ENCODE data around the gene MEA1.
"Not testable (repeated sequence)": the region's sequence is repeated elsewhere in the genome, so short reads cannot be mapped to it uniquely, and the experiment has no call there.

MEA1 gene

GRCh38 chr6:43006251-43006650, 7.5 kb downstream of the MEA1 start:
- no peak for DNase-seq

GRCh38 chr6:43005844-43006243, 7.9 kb downstream of the MEA1 start:
- DNase-seq: no peak

GRCh38 chr6:43001843-43002242, 11.9 kb downstream of the MEA1 start:
- no peak for DNase-seq

DNA sequence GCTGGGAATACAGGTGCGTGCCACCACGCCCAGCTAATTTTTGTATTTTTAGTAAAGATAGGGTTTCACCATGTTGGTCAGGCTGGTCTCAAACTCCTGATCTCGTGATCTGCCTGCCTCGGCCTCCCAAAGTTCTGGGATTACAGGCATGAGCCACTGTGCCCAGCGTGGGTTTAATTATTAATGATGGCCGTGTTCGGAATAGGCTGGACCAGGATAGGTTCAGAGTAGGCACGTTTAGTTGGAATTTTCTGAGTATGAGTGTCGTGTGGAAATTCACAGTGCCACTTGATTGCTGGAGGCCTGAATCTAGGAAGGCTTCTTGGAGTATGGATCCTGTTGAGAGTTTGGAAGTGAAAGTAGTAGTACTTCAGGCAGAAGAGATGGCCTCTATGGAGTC, 15.5 kb downstream of the MEA1 start:
- not testable (repeated sequence) for DNase-seq

- DNase-seq: no peak
Measured at GRCh38 chr6:42996513-42996912, 17.2 kb downstream of the MEA1 start.

- peak; percentile 33 for DNase-seq
Measured at GRCh38 chr6:42993445-42993844, 20.3 kb downstream of the MEA1 start.

DNA sequence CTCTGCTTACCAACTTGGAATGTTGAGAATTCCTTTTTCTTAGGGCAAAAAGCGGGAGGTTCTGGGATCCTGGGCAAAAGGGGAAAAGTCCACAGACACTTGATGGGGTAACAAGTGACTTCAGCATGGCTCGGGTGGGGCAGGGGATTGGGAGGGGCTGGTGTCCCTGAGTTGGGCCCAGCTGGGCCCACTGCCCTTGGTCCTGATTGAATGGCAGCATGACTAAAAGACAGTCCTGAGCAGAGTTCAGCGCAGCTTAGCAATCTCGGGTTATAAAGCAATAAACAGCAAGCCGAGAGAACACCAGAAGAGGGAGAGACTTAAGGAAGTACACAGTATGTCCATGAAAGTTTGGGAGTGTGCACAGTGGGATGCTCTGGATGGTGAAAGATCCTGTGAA, 23.8 kb downstream of the MEA1 start:
- no peak for DNase-seq

GRCh38 chr6:42988486-42989020, 25.2 kb downstream of the MEA1 start:
- no peak for DNase-seq

- no peak for DNase-seq
Measured at GRCh38 chr6:42987533-42988451, 26.0 kb downstream of the MEA1 start.

DNA sequence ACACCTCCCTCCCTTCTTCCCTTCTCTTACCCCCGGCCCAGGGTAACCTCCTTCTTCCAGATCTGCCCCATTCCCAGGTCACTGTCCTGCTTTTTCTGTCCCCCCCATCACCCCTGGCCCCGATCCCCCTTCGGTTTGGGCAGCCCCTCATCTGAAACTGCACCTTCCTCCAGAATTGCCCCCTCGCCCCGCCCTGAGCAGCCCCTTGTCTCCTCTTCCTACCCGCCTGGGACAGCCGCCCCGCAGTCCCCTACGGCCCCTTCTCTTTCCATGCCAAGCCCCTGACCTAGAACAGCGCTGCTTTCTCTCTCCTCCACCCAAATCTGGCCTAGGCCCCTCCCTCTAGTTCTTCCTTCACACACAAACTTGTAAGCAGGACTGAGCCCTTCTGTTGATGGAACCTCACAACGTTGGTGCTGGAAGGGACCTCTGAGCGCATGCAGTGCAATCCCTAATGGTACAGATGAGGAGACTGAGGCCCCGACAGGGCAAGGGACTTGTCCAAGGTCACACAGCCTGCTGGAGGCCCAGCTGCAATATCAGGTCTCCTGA, 28.7 kb downstream of the MEA1 start:
- peak; percentile 24 for DNase-seq

DNA sequence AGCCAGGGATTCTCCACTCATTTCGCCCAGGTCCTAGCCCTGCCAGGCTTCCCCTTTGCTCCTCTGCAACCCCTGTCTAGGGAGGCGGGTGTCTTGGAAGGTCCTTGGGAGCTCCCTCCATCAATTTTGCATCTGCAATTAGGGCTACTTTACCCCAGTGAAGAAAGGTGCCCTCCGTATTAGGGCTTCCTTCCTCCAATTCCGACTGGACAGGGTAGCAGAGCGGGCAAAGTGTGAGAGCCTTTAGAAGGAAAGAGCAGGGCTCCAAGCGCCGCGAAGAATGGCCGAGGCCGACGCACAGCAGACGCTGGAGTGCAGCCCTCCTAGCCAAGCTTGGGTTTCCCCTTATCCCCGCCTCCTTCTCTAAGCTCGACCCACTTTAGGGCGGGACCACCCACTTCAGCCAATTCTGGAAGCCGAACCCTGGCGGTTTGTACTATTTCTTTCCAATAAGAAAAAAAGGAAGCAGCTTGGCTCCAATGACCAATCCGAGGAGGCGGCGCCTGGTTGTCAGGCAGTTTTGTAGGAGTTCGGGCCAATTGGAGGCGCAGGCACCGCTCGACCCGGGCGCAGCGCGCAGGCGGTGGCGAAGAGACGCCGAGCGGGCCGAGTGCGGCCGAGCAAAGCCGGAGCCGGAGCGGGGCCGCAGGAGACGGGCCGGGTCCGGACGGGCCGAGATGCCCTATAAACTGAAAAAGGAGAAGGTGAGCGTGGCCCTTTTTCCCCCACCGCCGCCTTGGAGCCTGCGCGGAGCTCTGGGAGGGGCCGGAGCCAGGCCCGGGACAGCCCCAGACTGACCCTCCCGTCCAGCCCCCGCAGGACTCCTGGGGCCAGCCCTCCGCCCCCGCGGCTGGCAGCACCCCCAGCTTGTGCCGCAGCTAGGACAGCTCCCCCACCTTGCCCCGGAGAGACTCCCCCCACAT, 29.5 kb downstream of the MEA1 start, which contains the start of gene PPP2R5D:
Gene PPP2R5D, plus strand, starts transcription at position 570 of the 923 bp plus-strand sequence. Its CDS starts 108 bp downstream, at position 678.
- peak; percentile 100 for DNase-seq

DNA sequence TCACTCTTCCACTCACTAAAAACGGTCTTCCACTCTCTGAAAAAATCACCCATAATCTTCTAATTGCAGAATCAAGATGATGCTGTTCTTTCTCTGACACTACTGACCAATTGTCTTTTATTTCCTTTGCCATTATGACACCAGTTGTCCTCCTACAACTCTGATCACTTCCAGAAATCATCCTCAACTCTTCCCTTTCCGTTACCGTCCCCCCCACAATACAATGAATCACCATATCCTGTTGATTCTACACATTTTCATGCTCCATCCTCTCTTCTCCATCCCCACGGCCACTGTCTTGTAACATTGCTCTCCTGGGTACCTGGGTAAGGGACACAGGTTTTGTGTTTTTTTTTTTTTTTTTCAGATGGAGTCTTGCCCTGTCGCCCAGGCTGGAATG, 31.9 kb downstream of the MEA1 start:
- DNase-seq: peak; percentile 24

- peak; percentile 42 for DNase-seq
Measured at GRCh38 chr6:42979523-42980177, 34.1 kb downstream of the MEA1 start.

- peak; percentile 81 for DNase-seq
Measured at GRCh38 chr6:42978839-42979522, 34.8 kb downstream of the MEA1 start, which contains the start of gene PEX6. PEX6 (minus strand) TSS chr6:42979181; CDS start chr6:42979150, 31 bp downstream.

GRCh38 chr6:42978487-42978838, 35.3 kb downstream of the MEA1 start:
- peak; percentile 42 for DNase-seq

- DNase-seq: no peak
Measured at GRCh38 chr6:42974919-42975505, 38.7 kb downstream of the MEA1 start.

DNA sequence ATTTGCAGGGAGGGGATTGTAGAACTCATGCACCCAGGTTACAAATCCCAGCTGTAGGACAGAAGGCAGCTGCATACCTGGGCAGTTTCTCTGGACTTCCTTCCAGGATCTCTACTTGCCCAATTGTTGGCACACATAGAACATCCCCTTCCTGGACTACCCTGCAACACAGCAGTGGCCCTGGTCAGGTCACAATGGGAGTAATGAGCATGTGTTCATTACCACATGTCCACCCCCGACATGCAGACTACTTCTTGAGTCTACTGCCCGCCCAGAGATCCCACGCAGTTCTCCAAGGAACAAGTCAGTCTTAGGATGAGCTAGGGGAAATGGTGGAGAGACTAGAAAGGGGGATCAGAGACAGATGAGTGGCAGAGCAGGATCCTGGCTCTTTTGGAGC, 39.8 kb downstream of the MEA1 start:
- DNase-seq: no peak

DNA sequence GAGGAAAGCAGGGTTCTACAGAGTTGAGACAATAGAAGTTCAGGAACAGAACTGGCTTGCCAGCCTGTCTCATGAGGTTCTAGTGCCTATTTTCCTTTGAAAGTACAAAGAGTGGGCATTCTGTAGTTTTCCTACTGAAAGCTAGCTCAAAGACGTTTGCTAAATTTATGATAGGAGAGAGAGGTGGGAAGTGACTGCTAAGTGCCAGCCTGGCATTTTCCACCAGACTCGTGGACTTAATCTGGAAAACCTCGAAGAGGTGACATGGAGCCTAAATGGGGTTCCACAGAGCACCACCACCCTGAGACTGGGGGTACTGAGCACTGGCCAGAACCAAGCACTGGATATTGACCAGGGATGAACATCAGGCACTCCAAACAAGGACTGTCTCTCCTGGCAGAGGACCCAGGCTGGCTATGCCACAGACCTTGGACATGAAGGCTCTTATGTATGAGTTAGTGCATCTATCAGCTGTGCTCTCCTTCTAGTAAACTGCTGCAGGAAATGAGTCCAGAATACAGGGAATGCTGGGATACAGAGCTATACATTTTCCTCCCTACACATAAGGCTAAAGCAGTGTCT, 41.9 kb downstream of the MEA1 start:
- DNase-seq: no peak

GRCh38 chr6:42970871-42971612, 42.7 kb downstream of the MEA1 start:
- DNase-seq: peak; percentile 56

DNA sequence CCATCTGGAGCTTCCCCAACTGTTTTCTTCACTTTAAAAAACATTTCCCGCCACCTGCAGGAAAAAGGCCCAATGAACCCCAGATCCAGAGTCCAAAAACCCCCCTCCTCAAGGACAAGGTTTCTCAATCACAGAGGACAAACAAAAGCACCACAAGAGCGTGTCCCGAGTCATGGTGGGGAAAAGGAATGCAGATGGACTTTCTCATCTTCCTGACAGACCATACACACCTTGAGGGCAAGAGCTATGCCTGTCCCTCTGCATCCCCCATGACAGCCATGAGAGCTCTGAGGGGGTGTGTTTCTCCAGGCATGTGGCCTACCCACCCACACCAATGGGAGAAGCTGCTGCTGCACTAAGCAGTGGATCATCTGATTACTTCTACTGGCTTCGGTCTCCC, 43.8 kb downstream of the MEA1 start:
- DNase-seq: no peak

All from EL (cell line).